Neural progenitor cell (in vitro differentiated cells): ENCODE measurements around the gene KIFBP.

Experiments used
- CTCF ChIP-seq: fragments of 200-600 bp; sonication (generic); IDR thresholded peaks from 2 replicates; pipeline ENCODE4 v1.5.1; 2017; ENCODE audit warnings: antibody characterized with exemption, mild to moderate bottlenecking
- EZH2 ChIP-seq: fragments of 200-600 bp; sonication (generic); IDR thresholded peaks from 2 replicates; pipeline ENCODE4 v1.6.1; 2017; ENCODE audit warnings: antibody characterized with exemption, mild to moderate bottlenecking, moderate library complexity
- EZH2phosphoT487 ChIP-seq: fragments of 200-600 bp; sonication (generic); IDR thresholded peaks from 2 replicates; pipeline ENCODE4 v1.6.1; 2017; ENCODE audit warnings: antibody characterized with exemption

- TF ChIP-seq EZH2 (no peak), CTCF (no peak), EZH2phosphoT487 (no peak)
These were observed 28.7 kb upstream of the KIFBP start for GRCh38 chr10:68959695-68960527.
